ENCODE measurements around the gene FAM53B.

FAM53B gene

DNA sequence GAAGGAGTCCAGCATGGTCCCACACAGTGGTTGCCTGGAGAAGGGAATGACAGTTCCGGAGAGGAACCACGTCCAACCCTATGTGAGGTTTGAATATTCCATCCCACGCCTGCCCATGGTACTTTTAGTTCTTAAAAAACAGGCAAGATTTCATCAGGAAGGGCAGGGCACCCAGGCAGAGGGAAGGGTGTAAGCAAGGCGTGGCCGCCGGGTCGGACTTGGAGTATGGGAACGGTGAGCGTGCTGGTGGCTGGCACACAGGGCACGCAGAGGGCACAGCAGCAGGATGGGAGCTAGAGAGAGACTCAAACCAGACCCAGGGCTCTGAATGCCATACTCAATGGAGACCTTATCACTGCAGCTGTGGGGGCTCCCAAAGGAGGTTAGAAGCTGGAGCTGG lies 34.3 kb downstream of the FAM53B start:
- no peak for DNase-seq (ENCODE audit: low read depth in 2 of 2, low spot score in 1 of 2)

DNA sequence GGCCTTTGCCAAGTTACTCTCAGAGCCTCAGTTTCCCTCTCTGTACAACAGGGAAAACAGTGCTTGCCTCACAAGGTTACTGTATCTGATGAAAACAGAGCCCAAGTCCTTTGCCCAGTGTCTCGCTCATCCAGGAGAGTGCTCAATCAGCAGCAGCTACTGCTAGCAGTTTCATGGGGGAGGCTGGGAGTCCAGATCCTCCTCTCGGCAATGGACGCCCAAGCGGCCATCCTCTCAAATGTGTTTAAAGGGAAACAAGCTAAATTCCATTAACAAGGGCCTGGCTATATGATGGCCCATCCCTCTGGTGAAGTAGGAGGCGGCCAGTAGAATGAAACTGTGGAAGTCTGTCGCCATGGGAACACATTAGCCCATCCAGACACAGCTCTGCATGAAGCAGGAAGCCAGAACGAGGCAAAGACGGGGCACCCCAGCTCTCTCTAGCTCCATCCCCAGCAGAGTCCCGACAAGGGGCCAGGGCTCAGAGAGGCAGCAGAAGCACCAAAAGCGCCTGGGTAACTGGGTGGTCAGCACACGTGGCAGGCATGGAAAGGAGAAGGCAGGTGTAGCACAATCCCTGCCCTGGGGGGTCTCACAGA lies 35.2 kb downstream of the FAM53B start:
- no peak for DNase-seq (ENCODE audit: low read depth in 2 of 2, low spot score in 1 of 2)

DNA sequence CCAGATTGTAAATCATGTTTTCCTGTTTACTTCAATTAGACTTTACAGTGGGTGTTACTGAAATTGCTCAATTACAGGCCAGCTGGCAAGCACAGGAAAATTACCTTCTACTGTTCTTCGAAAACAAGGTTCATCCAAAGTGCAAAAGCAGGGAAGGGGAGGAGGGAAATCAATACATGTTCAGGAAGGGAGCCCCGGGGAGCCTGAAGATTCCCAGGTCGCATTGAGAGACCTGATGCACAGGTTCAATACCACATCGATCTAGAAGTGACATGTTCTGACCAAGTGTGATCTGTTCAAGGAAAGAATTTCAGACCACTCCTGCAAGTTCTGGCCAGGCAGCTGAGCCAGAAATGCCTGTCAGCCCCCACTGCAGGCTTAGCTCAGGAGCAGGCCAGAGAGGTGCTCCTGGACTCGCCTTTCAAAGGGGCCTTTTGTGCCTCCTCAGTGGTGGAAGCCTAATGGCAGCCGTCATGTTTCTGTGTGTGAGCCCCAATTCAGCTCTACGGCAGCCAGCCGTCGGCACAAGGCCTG lies 35.9 kb downstream of the FAM53B start:
- no peak for DNase-seq (ENCODE audit: low read depth in 2 of 2, low spot score in 1 of 2)

DNA sequence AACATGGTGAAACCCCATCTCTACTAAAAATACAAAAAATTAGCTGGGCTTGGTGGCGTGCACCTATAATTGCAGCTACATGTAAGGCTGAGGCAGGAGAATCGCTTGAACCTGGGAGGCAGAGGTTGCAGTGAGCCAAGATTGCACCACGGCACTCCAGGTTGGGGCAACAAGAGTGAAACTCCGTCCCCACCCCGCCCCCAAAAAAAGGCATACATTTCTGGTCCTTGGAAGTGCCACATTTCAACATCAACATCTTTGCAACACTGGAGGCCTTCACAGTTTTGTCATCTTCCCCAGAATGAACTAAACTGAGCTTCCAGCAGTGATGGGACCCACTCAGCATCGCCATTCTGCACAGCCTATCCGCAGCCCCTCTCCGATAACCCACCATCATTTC lies 36.6 kb downstream of the FAM53B start:
- no peak for DNase-seq (ENCODE audit: low read depth in 2 of 2, low spot score in 1 of 2)

DNA sequence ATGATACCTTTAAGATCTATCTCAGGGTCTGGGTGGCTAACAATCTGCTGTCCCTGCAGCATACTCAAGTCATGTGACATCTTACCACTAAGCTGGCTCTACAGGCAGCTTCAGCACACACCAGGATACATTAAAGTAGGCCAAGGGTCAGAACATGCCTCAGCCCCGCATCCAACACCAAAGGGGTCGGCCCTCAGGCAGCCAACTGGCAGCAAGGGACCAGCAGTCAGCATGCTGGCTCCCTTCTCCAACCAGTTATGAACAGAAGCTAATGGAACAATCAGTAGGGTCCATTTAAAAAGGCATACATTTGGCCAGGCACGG lies 37.1 kb downstream of the FAM53B start:
- no peak for DNase-seq (ENCODE audit: low read depth in 2 of 2, low spot score in 1 of 2)

DNA sequence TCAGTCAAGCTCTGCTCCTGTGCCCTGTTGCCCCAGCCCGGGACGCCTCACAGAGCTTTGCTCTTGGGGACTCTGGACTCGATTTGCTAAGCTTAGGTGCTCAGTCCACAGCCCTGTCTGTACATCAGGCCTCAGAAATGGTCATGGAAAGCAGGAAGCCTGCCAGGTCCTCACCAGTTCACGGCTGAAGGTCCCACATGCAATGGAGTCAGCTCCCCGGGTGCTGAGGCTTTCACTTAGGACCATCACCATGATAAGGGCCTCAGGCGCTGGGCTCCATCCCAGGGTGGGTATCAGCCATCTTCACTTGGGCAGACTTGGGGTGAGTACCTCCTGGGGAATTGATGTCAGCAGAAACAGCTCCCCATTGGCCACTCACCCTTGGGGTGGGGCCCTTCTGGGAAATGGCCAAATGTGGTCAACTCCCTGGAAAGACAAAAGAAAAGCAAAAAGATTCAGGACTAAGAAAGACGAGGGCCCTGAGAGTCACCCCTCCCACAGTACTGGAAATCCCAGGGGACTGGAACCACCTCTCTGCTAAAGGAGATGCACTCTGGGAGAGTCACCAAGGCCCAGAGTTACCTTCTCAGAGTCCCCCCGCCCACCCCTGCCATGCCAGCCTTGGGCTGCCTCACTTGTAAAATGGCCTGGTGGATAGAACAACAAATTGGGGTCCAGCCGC lies 37.6 kb downstream of the FAM53B start:
- DNase-seq (ENCODE audit: low read depth in 2 of 2, low spot score in 1 of 2) = no peak

DNA sequence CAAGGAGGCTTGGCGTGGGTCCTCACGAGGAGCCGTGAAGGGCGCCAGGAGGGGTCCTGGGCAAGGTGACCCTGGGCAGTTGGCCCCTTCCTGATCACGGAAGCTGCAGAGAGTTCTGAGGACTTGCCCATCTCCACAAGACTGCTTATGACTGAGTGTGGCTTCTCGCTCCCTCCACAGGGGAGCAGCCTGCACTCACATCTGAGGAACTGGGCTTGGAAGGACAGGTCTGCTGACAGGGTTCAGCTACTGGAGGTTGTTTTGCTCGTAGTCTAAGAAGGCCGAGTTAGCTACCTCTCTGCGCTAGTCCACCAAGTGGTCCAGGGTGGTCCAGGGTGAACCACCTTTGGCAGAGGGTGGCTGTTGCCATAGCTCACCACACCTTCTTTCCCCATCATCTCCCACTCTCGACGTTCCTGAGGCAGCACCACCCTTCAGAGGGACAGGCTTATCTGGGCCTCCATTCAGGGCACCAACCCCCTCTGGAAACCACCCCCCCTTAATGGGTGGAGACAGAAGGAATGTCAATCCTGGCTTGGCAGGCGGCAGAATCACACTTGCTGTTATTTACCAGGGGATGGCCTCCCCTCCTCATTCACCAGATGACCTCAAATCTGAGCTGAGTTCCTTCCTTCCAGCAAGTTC lies 38.2 kb downstream of the FAM53B start:
- DNase-seq (ENCODE audit: low read depth in 2 of 2, low spot score in 1 of 2) = no peak

DNA sequence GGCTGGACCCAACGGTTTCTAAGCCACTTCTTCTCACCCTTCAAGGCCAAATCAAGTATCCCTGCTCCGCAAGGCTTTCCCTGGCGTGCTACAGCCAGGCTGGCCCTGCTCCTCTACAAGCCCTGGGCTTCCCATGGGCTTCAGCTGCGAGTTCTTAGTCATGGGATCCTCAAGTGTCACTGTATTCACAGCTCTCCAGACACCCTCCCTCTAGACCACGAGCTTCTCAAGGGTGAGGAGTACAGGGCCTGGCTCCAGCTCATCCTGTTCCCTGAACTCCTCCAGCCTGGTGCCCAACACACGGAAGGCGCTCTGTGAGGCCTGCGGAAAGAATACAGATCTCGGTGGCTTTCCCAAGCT lies 38.8 kb downstream of the FAM53B start:
- no peak for DNase-seq (ENCODE audit: low read depth in 2 of 2, low spot score in 1 of 2)

DNA sequence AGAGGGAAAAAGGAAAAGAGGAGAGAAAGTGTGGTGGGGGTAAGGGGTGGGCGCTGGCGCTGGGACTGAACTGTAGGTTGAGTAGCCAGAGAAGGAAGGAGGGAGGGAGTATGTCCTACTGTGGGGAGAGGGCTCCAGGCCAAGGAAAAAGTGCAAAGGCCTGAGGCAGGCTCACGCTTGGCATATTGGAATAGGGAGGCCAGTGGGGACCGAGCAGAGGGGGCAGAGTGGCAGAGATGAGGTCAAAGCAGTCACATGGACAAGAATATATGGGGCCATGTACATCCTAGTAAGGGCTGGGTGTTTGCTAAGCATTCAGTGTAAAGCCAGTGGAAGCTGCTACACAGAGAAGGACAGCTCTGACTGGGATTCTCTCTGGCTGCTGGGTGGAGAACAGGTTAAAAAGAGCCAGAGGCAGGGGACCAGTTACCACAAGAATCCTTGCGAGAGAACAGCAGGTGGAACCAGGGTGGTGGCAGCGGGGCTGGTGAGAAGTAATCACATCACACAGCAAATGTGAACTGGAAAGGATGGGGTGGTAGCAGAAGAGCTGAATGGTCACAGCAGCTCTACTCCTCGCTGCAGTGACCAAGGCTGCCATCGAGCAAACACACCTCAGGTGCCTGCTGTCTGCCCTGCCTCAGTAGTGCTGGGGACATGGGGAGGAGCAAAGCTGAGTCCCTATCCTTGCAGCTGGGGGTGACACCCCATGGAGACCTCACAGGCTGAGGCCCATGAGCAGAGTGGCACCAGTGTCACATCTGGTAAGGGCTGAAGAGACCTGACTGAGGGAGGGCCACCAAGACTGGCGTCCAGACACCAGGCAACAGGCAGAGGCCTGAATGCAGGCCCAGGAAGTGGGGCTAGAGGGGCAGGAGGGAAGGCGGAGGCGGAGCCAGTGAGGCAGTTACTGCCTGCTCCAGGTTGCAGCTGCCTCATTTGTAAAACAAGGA lies 39.5 kb downstream of the FAM53B start:
- DNase-seq (ENCODE audit: low read depth in 2 of 2, low spot score in 1 of 2) = no peak

DNA sequence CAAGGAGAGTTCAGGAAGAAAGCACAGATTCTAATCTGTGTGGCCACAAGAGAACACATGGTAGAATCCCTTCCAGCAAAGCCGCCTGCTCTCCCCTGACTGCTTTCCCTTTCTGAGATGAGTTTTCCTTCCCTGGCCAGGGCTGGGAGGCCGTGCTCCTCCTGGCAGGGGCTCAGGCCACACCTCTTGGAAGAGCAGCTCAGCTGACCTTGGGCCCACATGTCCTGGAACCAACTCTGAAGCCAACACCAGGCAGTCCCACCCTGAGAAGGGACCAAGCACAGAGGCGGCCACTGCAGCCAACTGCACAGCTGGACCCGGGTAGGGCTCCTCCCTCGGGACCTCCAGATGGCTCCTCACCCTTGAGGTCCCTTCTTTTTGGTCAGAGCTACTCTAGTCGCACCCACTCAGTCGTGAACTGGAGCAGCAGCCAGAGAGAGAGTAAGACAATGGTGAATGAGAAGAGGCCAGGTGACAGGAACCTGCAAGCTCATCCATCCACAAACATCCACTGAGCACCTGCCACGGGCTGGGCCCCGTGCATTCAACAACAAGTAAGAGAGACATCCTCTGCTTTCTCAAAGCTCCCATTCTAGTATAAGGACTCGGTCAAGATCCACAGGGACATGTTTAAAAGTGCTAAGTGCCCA lies 40.3 kb downstream of the FAM53B start:
- no peak for DNase-seq (ENCODE audit: low read depth in 2 of 2, low spot score in 1 of 2)

DNA sequence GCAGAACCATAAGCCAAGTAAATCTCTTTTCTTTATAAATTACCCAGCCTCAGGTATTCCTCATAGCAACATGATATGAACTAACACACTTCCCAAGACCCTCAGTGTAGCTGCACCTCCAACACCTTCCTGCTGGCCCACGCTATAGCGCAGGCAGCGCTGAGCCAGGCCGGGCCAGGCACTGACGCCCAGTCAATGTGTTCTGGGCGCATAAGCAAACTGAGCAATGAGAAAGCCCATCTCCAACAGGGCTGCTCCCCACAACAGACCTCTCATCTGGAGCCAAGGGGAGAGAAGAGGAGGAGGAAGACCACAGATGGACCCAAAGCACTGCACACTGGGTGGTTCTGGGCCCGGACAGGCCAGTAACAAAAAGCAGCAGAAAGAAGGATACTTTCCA lies 40.8 kb downstream of the FAM53B start:
- no peak for DNase-seq (ENCODE audit: low read depth in 2 of 2, low spot score in 1 of 2)

DNA sequence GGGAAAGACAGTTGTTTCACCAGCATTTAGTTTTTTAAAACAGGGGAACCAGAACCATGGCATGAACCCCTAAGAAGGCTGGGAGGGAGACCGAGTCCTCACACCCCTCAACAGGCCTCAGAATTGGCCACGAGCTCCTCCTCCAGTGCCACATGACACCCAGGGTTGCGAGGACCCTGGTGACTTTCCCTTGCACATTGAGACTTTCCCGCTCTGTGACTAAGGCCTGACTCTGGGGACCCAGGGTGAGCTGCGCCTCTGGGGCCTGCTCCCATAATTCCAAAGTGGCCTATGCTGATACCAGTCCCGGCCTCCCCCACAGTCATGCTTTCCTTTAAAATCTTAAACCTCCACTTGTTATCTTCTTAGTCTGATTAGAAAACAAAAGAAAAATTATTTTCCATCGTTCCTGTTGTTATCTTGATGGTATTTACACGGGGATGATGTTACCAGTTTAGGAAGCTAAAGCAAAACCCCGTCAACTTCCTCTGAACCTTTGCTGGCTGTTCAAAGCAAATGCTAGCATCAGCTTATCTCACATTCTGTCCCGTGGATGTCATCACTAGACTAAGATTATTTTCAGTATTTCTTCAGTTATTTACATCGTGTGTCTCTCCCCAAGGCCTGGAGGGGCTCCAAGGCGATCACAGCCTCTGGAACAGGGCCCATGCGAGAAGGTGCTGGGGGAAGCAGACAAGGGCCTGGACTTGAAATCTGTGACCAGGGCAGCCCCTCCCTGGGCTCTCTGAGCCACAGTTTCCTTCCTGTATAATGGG lies 42.1 kb downstream of the FAM53B start:
- no peak for DNase-seq (ENCODE audit: low read depth in 2 of 2, low spot score in 1 of 2)

DNA sequence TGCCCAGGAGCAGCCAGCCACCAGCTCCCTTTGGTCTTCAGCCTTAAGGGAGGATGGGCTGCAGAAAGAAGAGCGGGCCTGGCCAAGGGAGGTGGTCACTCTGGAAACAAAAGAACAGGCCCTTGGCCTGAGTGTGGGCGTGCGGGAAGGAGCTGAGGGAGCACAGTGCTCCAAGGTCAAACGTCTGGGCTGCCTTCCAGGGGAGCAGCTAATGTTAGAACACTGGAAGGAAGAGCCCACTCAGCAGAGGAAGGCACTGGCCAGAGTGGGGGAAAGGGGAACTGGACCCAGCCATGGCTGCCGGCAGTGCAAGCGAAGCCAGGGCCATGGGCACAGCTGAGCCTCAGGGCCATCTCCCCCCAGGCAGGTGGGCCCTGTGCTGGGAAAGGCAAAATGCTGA lies 42.7 kb downstream of the FAM53B start:
- DNase-seq (ENCODE audit: low read depth in 2 of 2, low spot score in 1 of 2) = no peak

DNA sequence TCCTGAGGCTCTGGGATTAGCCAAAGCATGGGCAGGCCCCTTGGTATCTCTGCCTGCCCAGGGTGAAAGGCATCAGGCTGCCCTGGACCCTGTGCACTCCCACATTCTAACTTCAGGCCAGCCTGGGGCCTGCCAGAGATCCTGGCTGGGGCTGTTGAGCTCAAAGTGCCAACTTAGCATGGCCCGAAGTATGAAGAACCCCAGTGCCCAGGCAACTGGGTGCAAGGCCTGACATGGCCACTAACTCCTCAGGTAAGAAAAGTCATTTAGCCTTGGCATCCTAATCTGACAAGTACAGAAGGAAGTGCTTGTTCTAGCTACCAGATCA lies 43.2 kb downstream of the FAM53B start:
- no peak for DNase-seq (ENCODE audit: low read depth in 2 of 2, low spot score in 1 of 2)

DNA sequence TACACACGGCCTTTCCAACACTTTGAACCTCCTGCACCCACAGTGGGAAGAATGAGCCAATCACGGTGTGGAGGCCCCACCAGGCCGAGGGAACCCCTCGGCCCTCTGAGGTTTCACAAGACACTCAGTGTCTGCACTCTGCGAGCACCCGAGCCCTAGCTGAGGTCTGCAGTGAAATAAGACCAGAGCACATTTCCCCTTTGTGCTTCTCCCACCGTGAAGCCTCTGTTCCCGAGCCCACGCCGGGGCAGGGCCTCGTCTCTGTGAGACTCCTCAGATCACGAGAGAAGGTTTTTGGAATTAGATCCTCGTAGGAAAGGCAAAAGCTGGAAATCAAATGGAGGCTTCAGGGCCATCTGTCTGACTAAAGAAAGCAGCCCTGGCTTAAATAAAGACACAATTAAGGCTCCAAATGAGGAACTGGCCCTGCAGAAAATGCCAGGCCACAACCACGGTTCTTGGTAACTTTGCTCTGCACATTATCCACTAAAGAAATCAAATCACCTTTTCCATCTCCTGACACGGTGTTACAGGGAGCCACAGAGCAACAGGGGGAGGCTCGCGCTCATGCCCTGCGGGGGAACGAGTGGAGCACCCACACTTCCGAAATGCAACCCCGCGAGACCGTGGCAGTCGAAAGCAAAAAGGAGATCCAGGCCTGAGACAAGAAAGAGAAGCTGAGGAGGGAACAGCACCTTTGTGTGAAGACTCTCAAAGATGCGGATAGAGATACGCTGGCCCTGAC lies 43.7 kb downstream of the FAM53B start:
- no peak for DNase-seq (ENCODE audit: low read depth in 2 of 2, low spot score in 1 of 2)

DNA sequence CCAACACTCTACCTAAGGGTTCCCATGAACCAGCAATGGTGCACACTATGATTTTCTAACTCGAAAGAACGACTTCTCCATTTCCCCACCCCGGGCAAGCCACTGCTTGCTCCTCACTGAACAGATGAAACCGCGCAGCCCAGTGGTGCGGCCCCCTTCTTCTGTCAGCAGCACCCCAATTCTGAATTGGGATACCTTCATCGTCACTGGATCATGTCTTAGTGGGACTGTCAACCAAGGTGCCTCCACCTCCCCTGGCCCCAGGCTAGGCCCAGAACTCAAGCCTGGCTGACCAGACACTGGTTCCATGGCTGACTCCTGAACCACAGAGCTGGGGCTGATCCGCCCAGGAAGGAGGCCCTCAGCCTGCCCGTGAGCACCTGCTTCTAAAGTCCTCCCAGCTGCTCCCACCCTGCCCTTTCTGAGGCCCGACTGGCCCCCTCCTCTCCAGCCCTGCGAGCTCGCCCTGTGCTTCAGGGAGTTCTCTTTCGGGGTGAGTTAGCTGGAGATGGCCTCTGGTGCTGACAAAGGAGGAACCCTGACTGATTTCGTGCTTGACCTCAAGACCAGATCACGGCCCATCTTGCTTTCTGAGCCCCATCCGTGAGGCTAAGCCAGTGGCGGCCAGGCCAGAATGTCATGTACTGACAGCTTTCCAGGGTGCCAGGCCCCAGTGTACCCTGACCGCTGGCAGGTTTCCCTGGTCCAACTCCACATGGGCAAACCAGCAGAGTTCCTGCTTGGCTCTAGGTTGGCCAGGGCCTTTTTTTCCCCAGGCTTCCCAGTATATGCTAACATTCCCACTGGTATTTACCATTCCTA lies 44.5 kb downstream of the FAM53B start:
- DNase-seq (ENCODE audit: low read depth in 2 of 2, low spot score in 1 of 2) = no peak

DNA sequence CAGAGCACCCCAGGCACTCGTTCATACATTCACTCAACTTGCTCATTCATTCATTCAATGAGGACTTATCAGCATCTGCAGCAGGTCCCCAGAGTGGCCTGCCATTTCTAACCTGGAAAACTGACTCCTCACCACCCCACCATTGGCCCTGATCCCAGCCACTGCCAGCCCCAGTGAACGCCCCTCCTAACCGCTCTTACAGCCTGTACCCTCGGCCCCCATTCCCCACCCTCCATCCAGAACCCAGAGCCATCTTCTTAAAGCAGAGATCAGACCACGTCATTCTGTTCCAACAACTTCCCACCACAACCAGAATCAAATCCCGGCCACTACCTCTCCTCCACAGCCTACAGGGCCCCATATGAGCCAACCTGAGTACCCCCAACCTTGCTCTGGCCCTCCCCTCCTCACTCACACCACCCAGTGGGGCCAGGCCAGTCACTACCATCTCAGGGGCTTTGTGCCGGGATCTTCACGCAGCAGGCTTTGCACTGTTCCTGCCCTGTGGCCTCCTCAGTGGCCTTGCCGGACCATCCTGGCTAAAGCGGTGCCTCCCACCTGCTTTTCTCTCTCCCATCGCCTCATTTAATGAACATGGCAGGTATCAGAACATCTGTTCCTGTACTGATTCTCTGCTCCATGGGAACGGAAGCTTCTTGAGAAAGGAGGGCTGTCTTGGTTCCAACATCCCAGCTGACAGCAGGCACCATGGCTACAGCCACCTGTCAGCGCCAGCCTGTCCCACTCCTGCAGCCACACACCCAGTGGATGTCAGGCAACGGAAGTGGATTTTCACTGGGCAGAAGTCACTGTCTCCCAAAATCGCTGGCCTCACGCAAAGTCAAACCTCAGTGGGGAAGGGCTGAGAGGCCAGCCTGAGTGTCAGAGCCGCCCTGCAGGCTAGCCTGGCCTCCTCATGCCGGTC lies 45.4 kb downstream of the FAM53B start:
- no peak for DNase-seq (ENCODE audit: low read depth in 2 of 2, low spot score in 1 of 2)

All from stimulated activated CD8-positive, alpha-beta memory T cell treated with anti-CD3 and anti-CD28 coated beads, Interleukin-4, amount 100 ng/mL, for 1 hour (primary cell).